Chondrocyte (in vitro differentiated cells): ENCODE measurements around the gene HIGD1A. TPM values are rescaled to one million over a fixed set of nuclear protein-coding genes. Genes with fewer than 3 reads are reported as not detected.
"Not testable (repeated sequence)": the region's sequence is repeated elsewhere in the genome, so short reads cannot be mapped to it uniquely, and the experiment has no call there.

Experiments
- DNase-seq: peaks from one replicate; pipeline ENCODE4 v3.0.0; 2021; ENCODE audit warnings: mixed read lengths, low spot score
- H3K27ac Mint-ChIP-seq: one replicate; pipeline ENCODE4 v1.8.0; 2021; ENCODE audit warnings: mild to moderate bottlenecking, moderate library complexity, mixed read lengths; ENCODE audit not compliant: unreplicated experiment
- H3K27me3 Mint-ChIP-seq: 2 replicates; pipeline ENCODE4 v1.8.0; 2021; ENCODE audit warnings: low read depth, mixed read lengths
- H3K36me3 Mint-ChIP-seq: 2 replicates; pipeline ENCODE4 v1.8.0; 2021; ENCODE audit warnings: low read depth, mixed read lengths
- H3K4me1 Mint-ChIP-seq: 2 replicates; pipeline ENCODE4 v1.8.0; 2021; ENCODE audit warnings: low read depth, mild to moderate bottlenecking, mixed read lengths
- H3K4me3 Mint-ChIP-seq: one replicate; pipeline ENCODE4 v1.8.0; 2021; ENCODE audit warnings: mild to moderate bottlenecking, moderate library complexity, mixed read lengths; ENCODE audit not compliant: unreplicated experiment
- H3K9me3 Mint-ChIP-seq: 2 replicates; pipeline ENCODE4 v1.8.0; 2021; ENCODE audit warnings: low read depth, mixed read lengths
- CTCF ChIP-seq: fragments of 200-600 bp; sonication (generic); IDR thresholded peaks from 2 replicates; pipeline ENCODE4 v1.5.0; 2021; ENCODE audit warnings: antibody characterized with exemption, mild to moderate bottlenecking, moderate library complexity
- total RNA-seq: library from RNA; stranded (reverse); gene quantifications from 3 replicates; pipeline ENCODE4 v1.2.1, GENCODE V29; 2021

The HIGD1A gene
- total RNA-seq, 1 donor from 2014 or later: 78.6 TPM

GRCh38 chr3:42814246-42814645 is 10.0 kb upstream of the HIGD1A start:
- no peak for TF ChIP-seq CTCF
- DNase-seq: no peak

GRCh38 chr3:42811118-42811883 is 7.0 kb upstream of the HIGD1A start:
- H3K9me3 Mint-ChIP-seq, H3K27ac Mint-ChIP-seq, DNase-seq, H3K4me3 Mint-ChIP-seq, H3K36me3 Mint-ChIP-seq, H3K4me1 Mint-ChIP-seq: not testable (repeated sequence)
- peaks cover 12% of the 10 kb centered on the region for H3K27me3 Mint-ChIP-seq

More at GRCh38 chr3:42814246-42814645, 10.0 kb upstream of the HIGD1A start:
- Mint-ChIP-seq H3K9me3 (no peaks in the 10 kb centered on the region), H3K4me3 (no peak overlapping the region), H3K4me1 (no peaks in the 10 kb centered on the region), H3K36me3 (no peaks in the 10 kb centered on the region), H3K27me3 (peaks cover 6% of the 10 kb centered on the region), H3K27ac (no peak overlapping the region)

- peaks cover 12% of the 10 kb centered on the region for H3K27me3 Mint-ChIP-seq
- not testable (repeated sequence) for H3K4me1 Mint-ChIP-seq, H3K27ac Mint-ChIP-seq, H3K9me3 Mint-ChIP-seq, DNase-seq, H3K36me3 Mint-ChIP-seq, H3K4me3 Mint-ChIP-seq
Measured at GRCh38 chr3:42810706-42811105, 6.4 kb upstream of the HIGD1A start.

GRCh38 chr3:42809202-42809601 is 4.9 kb upstream of the HIGD1A start, which contains the start of gene ACKR2:
TSS of gene ACKR2 (plus strand) at chr3:42809445. CDS start at chr3:42864503, 55,058 bp downstream.
- no peaks in the 10 kb centered on the region for H3K36me3 Mint-ChIP-seq
- no peak within 1 kb of the TSS for H3K4me3 Mint-ChIP-seq
- peaks cover 9% of the 10 kb centered on the region for H3K4me1 Mint-ChIP-seq
- no peak for TF ChIP-seq CTCF
- DNase-seq: no peak
- no peaks in the 10 kb centered on the region for H3K9me3 Mint-ChIP-seq
- no peak within 1 kb of the TSS for H3K27ac Mint-ChIP-seq
- H3K27me3 Mint-ChIP-seq: peaks cover 10% of the 10 kb centered on the region

- no peak for DNase-seq
- H3K27ac Mint-ChIP-seq: no peak overlapping the region
- no peaks in the 10 kb centered on the region for H3K9me3 Mint-ChIP-seq
- no peak for TF ChIP-seq CTCF
- H3K36me3 Mint-ChIP-seq: no peaks in the 10 kb centered on the region
- H3K4me1 Mint-ChIP-seq: peaks cover 16% of the 10 kb centered on the region
- no peak overlapping the region for H3K4me3 Mint-ChIP-seq
- peaks cover 10% of the 10 kb centered on the region for H3K27me3 Mint-ChIP-seq
Measured at GRCh38 chr3:42807929-42808328, 3.6 kb upstream of the HIGD1A start.

- Mint-ChIP-seq H3K4me3 (peak overlapping the region; percentile 100), H3K27me3 (peaks cover 10% of the 10 kb centered on the region), H3K4me1 (peaks cover 37% of the 10 kb centered on the region), H3K9me3 (no peaks in the 10 kb centered on the region), H3K36me3 (no peaks in the 10 kb centered on the region), H3K27ac (no peak overlapping the region)
- no peak for TF ChIP-seq CTCF
- no peak for DNase-seq
Measured at GRCh38 chr3:42805141-42805821, 991 bp upstream of the HIGD1A start.
